Measurements from ENCODE around the gene MMP20. TPM values are rescaled to one million over a fixed set of nuclear protein-coding genes. Genes with fewer than 3 reads are reported as not detected.

Gene MMP20
- total RNA-seq, 1 experiment from 2014 or later = not detected

DNA sequence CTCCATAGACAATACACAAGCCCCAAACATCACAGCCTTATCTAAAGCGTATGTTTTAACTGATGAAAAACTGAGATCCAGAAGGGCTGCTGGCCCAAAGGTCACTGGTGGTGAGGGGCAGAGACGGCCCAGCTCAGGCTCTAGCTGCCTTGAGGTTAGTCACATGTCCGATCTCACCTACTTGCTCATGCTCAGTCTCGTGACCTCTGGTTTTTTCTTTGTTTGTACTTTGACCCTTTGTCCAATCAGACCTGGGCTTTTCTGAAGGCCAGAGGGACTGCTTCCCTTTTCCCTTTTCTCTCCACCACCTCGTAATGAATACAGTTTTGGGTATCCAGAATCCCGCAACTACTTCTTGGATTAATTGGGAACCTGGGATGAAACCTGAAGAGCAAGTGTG is 28.6 kb downstream of the MMP20 start:
- DNase-seq (ENCODE audit: extremely low read depth, low read depth) = no peak

DNA sequence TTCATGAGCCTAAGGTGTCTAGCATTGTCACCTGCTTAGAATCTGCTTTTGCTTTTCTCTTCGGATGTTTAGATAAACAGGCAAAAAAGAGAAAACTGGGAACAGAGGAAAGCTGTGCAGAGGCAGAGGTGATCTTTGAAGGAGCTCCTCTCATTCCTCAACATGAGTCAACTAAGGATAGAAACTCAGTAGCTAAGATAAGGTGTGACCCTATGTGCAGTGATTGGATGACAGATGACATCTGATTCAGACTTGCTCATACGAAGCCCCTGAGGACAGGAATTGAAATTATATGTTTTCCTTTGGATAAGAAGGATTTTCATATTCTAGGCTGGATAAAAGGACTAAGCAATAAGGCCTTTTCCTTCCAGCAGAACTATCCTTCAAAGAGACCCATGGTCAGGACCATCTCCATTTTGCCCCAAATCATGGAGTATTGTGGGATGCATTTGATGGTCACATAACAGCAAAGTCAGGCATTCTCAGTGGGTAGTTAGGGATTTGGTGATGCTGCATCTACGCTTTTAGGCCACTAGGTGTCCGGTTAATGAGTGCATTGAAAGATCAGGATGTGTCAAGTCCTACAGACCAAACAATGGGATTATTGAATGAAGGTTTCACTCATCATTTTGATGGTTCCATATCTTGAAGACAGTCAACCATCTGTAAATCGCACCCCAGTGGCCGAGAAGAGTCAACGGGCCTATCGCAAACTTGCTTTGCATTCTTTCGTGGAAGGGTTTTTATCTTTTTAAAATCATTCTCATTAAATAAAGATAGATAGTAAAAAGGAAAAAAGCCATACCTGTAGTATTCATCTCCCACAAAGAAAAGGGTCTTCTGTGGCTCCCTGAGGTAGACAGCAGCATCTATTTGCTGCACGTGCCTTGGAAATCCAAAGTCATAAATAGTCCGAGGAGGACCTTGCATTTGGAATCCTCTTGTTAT is 32.2 kb downstream of the MMP20 start:
- no peak for DNase-seq (ENCODE audit: extremely low read depth, low read depth)

DNA sequence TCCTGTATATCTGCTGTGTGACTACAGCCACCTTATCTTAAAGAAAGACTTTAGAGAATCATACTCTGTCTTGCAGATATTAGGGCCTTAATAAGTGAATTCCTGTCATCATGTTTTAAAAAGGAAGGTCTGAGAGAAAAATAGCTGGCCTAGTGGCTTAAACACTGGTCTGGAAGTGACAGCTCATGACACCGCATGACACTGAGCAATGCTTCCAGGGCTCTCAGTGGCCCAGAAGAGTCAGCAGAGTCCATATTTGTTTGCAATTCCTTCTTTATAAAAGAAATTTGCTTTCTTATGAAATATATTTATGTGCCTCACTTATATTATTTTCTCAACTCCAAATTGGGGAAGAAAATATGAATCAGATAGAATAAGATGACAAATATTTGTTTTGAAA is 33.0 kb downstream of the MMP20 start:
- no peak for DNase-seq (ENCODE audit: extremely low read depth, low read depth)

DNA sequence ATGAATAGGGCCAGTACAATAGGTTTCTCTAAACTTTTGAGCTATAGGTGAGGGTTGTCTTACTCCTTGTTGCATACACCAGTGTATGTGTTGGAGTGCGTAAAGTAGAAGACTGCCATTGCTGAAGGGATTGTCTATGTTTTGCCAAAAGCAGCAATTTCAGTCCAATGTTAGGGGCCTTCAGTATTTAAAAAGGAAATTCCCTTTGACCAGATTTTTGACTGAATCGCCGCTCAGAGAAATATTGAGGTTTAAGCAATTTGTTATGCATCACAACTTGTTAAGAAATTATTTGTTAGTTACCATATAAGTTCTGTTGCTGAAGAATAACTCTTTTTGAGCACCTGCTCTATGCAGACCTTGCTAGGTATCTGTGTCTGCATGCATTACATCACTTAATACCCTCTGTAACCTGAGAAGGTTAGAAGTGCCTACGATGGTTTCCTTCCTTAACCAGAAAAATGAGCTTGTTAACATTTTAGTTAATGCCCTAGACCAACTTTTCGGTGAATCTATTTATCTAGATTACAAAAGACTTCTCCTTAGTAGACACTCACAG is 33.9 kb downstream of the MMP20 start:
- no peak for DNase-seq (ENCODE audit: extremely low read depth, low read depth)

DNA sequence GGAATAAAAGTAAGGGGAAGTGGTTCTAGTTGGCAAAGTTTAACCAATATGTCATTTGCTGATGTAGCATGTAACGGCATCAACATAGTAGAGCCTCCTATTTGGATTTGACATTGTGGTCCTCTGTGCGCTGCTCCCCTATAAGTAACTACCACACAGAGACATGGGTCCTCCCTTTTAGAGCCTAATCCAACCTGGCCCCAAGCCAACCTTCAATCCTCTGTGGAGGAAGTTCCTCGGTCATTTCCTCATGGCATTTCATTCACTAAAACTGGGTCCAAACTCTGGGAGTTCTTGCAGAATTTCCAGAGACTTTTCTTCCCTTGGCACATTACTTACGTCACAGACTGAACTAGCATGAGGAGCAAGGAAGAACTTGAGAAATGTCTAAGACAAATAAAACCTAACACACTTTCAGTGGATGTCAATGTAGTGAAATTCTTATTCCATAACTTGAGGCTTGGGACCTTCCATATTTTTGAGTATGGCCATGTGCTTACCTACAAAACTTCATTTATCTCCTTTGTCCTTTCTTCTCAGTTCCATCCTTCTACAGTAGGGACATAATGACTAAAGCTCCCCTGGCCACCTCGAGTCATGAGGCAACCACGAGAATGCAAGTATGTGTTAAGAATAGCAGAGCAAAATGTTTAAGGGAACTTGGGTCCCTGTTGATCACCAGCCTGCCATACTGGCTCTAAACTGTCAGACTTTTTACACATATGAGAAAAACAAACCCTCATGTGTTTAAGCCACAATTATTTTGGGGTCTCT is 34.7 kb downstream of the MMP20 start:
- no peak for DNase-seq (ENCODE audit: extremely low read depth, low read depth)

DNA sequence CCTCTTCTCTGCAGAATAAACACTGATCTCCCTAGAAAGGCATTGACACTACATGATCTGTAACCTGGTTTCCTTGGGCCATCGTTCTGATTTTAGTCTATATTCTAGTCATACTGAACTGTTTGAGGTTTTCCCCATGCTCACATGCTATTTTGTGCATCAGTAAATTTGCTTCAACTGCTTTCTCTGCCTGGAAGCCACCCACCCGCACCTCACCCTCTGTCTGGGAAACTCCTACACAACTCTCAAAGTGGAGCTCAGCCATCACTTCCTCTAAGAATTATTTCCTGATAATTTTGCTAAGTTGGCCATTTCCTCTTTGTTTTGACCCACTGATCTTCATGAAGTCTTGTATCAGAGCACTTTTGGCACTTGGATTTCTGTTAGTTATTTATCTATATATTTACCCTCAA is 36.1 kb downstream of the MMP20 start:
- no peak for DNase-seq (ENCODE audit: extremely low read depth, low read depth)

DNA sequence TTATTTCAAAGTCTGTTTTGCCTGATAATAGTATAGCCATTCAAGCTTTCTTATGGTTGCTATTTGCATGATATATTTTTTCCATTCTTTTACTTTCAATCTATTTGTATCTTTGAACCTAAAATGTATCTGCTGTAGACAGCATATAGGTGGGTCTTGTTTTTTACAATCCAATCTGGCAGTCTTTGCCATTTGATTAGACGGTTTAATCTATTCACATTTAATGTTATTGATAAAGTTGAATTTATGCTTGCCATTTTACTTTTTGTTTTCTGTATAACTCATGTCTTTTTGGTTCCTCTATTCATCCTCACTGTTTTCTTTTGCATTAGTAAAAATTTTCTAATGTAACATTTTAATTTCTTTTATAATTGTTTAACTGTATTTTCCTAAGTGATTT is 37.4 kb downstream of the MMP20 start:
- no peak for DNase-seq (ENCODE audit: extremely low read depth, low read depth)

DNA sequence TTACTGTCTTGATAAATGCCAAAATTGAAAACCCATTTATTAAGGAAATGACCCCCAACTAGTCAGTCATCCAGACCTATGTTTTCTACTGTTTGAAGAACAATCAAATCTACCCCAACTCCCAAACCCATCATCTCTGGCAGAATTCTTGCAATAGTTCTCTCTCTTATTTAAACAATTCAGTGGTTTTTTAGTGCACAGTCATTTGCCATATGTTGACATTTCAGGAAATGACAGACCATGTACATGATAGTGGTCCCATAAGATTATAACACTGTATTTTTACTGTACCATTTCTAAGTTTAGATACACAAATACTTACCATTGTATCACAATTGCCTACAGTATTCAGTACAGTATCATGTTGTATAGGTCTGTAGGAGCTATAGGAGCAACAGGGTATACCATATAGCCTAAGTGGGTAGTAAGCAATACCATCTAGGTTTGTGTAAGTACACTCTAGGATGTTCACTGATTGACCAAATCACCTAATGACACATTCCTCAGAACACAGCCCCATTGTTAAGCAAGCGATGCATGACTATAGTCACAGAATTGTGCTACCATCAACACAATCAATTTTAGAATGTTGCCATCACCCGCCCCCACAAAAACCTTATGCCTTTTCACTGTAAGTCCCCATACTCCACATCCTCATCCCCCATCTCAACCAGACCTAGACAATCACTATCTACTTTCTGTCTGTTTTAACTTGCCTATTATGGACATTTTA is 41.8 kb downstream of the MMP20 start:
- no peak for DNase-seq (ENCODE audit: extremely low read depth, low read depth)

DNA sequence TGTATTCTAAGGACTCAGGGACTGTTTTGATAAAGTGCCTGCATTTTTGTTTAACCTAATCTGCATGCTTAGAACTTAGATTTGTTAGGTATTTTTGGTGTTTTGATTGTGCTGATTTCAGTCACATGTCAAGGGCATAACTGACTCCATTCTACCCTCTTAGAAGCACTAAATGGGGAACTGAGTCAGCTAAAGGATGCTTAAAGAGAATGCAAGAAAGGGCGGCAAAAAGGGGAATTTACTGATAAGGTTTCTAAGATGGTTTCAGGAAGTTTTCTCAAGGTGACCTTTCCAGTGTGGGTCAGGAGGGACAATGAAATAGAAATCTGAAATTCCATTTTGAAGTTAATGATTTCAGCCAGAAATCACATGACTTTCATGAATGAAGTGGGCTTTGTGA is 43.0 kb downstream of the MMP20 start:
- no peak for DNase-seq (ENCODE audit: extremely low read depth, low read depth)

DNA sequence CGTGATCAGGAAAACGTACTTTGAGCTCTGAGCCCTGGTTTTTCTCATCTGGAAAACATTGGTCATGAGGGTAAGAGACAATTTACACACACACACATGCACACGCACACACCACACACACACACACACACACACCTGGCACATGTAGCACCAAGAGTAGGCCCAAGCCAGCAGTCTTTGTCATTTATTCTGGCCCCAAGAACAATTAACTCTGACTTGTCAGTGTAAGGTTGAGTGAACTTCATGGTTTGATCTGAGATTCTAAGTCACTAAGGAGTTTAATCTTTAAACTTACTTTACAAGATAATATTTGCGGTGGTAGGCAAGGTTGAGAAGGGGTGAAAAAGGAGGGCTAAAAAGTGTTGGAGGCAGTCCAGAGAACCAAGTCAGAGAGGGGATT is 44.1 kb downstream of the MMP20 start:
- no peak for DNase-seq (ENCODE audit: extremely low read depth, low read depth)

DNA sequence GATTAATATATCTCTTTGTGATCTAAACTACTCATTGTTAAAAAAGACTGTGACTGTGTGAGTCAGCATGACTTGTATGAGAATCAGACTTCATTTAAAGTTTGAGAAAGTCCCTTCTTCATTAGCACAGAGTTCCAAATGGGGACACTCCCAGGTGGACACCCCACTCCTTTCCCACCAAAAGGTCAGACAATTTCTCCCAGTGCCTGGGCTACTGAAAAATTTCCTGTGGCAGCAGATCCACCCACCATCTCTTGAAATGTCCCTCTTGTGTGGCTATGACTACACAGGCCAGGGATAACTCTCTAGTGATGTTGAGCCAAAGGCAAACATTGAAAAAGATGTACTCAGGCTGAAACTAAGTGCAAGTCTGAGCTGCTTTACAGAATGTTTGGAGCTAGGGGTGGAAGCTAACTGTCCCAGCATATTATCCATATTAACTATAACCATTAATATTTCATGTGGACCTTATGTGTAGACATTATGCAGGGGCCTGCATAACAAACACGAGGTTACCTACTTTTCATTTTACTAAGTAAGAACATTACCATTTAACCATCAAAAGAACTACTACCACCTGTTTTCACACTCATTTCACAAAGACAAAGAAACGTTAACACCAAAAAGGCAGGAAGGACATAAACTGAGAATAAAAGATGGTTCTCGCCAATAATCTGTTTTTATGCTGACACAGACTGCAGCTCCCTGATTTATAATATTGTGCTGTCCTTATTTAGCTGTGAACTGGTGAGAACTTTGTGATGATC is 44.8 kb downstream of the MMP20 start:
- DNase-seq (ENCODE audit: extremely low read depth, low read depth) = no peak

DNA sequence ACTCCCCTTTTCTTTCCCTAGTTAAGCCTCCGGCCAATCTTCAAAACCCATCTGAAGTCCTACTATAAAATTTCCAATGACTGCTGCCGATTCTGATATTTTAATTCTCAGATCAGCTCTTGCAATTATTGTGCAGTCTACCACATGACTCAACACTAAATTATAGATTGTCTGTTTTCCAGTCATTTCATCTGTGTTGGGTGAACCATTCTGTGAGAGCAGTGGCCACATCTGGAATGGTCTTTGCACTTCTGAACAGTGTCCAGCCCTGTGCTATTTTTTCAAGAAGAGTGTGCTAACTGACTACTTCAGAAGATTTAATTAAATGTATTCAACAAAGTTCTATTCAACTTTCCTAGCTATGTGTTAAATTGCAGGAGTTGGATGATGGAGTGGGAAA is 47.4 kb downstream of the MMP20 start:
- no peak for DNase-seq (ENCODE audit: extremely low read depth, low read depth)

DNA sequence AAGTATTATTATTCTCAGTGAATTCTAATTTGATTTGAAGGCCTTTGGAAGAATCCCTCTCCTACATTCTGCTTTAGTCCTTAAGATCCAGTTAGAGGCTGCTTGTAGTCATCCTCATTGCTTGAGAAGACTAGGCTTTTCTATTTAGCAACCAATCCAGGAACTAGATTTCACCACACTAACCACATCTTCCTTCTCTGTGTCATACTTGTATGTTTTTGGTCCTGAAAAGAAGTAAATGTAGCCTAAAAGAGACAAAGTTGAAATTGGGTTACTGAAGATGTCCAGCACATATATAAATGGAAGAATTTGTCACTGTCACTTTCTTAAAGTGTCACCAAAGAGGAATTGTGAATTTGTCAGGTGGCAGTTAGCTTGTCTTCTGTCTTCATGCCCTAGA is 48.0 kb downstream of the MMP20 start:
- no peak for DNase-seq (ENCODE audit: extremely low read depth, low read depth)

DNA sequence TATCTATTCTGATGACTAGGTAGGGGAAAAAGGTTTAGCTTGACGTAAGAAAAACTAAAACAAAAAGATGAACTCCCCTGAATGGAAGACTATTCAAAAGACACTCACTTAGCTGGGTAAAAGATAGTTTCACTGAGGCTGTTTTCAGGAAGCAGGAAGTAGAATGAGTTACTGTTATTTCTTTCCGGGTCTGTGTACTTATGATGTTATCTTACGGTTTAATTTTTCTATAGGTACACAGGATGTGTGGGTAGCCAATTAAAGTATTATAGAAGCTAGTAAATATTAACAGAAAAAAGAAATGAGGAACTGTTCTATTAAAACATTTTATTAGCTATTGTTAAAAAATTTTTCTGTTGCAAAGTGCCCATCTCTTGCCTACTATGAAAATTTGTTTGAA is 48.8 kb downstream of the MMP20 start:
- DNase-seq (ENCODE audit: extremely low read depth, low read depth) = no peak

DNA sequence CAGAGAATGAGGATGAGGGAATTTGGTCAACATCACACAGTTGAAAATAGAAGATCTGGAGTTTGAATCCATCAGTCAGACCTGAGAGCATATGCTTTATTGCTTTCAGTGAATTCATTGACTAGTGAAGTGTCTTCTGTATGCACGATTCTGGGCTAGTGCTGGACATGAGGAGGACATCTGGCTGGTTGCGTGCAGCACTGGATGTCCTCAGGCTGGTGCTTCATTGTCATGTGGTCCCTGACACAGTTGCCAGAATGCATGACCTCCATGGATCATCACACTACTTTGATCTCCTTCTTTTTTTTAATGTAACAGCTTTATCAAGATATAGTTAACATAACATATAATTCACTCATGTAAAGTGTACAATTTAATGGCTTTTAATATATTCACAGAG is 50.1 kb downstream of the MMP20 start:
- no peak for DNase-seq (ENCODE audit: extremely low read depth, low read depth)

DNA sequence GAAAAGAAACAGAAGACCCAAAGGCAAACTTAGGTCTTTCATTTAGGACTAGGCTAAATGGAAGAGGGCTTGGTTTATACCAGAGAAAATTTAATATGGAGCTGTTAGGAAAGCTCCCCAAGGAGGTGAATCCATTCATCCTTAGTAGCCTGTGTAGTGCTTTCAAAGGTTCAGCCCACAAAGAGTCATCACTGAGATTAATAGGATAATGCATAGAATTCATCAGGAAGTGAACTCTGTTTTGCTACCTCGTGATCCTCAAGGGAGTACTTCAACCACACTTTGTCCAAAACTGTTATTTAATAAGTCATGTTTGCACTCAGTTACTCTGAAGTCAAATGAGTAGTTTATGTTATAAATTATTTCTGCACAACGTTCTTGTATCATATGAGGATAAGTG is 51.3 kb downstream of the MMP20 start:
- no peak for DNase-seq (ENCODE audit: extremely low read depth, low read depth)

DNA sequence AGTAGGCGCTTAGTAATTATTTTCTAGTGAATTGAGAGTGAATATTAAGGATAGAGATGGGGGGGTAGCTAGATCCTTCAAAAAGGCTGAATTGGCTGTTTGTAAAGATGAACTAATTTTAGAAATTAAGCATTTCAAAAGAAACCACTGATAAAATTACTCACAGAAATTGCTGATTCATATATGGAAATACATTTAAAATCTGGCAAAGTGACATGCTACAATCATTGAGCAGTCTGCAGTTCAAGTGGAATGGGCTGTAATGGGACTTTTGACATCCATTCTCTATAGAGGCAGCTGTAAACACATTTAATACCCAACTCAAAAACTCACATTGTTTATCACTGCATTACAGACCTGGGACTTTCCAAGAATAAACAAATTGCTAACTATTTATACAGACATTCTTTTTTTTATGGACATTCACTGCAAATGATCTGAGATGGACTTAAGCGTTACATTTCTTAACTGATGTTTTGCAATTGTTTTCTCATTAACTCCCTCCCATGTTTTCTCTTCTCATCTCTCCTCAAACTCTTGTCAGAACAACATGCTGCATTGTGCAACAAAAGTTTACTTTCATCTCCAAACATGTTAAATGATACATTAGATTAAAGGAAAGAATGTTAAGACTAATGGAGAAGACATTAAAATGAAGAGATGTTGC is 52.4 kb downstream of the MMP20 start:
- no peak for DNase-seq (ENCODE audit: extremely low read depth, low read depth)

DNA sequence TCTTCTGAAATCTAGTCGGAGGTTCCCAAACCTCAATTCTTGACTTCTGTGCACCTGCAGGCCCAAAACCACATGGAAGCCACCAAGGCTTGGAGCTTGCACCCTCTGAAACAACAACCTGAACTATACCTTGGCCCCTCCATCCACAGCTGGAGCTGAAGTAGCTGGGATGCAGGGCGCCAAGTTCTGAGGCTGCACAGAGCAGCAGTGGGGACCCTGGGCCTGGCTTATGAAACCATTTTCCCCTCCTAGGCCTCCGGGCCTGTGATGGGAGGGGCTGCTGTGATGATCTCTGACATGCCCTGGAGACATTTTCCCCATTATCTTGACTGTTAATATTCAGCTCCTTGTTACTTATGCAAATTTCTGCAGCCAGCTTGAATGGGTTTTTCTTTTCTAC is 56.3 kb downstream of the MMP20 start:
- DNase-seq (ENCODE audit: extremely low read depth, low read depth) = no peak

DNA sequence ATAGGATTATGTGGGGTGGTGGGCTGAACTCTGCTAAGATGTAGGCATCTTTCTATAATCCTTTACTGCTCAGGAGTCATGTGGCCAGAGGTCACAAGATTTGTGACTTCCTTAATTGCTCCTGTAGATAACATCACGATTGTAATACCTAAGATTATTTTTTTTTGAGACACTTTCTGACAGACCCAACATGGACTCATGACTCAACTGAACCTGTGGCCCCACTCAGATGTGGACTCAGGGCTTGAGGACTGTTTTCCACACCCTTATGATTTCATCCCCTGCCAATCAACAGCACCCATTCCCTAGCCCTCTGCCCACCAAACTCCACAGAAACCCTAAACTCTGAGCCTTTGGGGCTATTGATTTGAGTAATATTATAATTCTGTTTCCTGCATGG is 59.0 kb downstream of the MMP20 start:
- DNase-seq (ENCODE audit: extremely low read depth, low read depth) = no peak

DNA sequence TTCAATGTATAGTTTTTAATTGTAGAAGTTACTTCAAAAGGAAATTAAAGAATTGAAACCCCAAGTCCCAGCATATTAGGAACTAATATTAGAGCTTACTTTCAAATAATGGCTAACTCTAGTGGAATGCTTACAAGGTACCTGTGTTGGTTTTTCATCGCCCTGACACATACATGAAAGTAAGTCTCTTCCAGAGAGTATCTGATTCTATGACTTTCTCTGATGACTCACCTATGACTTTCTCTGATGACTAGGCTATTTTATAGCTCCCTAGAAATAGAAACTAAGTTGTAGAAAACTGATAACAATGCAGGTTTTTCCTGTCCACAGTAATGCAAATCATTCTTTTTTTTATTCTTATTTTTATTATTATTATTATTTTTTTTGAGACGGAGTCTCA is 61.0 kb downstream of the MMP20 start:
- peak; percentile 19 for DNase-seq (ENCODE audit: extremely low read depth, low read depth)

All from NCI-H460 (cell line).